WTC11 (cell line): ENCODE data around the gene C3orf22.
A peak's percentile ranks its signal among the peaks of the same experiment; 100 is the strongest.

ENCODE experiments used
- ATF2 ChIP-seq: sonication (generic); formaldehyde crosslinking; IDR thresholded peaks from 2 replicates; pipeline ENCODE4 v1.8.1; 2022; ENCODE audit warnings: low read depth, missing genetic modification reagents, borderline replicate concordance
- CBFB ChIP-seq: sonication (generic); formaldehyde crosslinking; IDR thresholded peaks from 2 replicates; pipeline ENCODE4 v1.8.1; 2022; ENCODE audit warnings: mild to moderate bottlenecking, low read depth, missing genetic modification reagents
- FOXP4 ChIP-seq: sonication (generic); formaldehyde crosslinking; IDR thresholded peaks from 2 replicates; pipeline ENCODE4 v1.8.0; 2022; ENCODE audit warnings: mild to moderate bottlenecking, missing genetic modification reagents
- MXD4 ChIP-seq: fragments of 250-450 bp; sonication (Bioruptor Pico); IDR thresholded peaks from 2 replicates; pipeline ENCODE4 v1.8.0; 2021; ENCODE audit warnings: mild to moderate bottlenecking, moderate library complexity, borderline replicate concordance
- NFE2L1 ChIP-seq: sonication (generic); formaldehyde crosslinking; IDR thresholded peaks from 2 replicates; pipeline ENCODE4 v1.8.1; 2023; ENCODE audit warnings: missing genetic modification reagents
- ZNF232 ChIP-seq: sonication (generic); formaldehyde crosslinking; IDR thresholded peaks from 2 replicates; pipeline ENCODE4 v1.8.0; 2022; ENCODE audit warnings: mild to moderate bottlenecking, missing genetic modification reagents
- TF ChIP-seq, protein P1 (sequence below): fragments of 200-600 bp; IDR thresholded peaks from 2 replicates; pipeline ENCODE4 v1.8.0; 2022; ENCODE audit warnings: antibody characterized with exemption
- TF ChIP-seq, protein P2 (sequence below): sonication (generic); formaldehyde crosslinking; IDR thresholded peaks from 2 replicates; pipeline ENCODE4 v1.8.1; 2023; ENCODE audit warnings: mild to moderate bottlenecking, missing genetic modification reagents, moderate library complexity

DNA sequence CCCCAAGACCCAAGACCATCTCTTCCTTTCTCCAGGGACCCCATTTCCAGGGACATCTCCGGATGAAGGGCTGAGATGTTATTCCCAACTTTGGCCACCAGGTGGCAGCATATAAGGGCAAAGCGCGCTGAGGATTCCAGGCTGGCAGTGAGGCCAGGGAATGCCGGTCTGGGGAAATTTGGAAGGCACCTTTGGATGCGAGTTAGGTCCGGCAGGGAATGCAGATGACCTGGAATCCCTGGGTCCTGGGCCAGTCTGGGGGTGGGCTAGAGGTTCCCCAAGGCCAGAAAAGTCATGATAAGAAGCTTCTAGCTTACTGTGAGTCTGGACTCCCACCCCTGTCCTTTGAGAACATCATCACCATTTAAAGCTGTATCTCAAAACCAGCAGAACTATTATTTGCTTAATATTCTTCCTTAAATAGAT lies 36.4 kb downstream of the C3orf22 start:
- no peak for TF ChIP-seq FOXP4 (CRISPR knock-in tag)
- TF ChIP-seq, protein P1, sequence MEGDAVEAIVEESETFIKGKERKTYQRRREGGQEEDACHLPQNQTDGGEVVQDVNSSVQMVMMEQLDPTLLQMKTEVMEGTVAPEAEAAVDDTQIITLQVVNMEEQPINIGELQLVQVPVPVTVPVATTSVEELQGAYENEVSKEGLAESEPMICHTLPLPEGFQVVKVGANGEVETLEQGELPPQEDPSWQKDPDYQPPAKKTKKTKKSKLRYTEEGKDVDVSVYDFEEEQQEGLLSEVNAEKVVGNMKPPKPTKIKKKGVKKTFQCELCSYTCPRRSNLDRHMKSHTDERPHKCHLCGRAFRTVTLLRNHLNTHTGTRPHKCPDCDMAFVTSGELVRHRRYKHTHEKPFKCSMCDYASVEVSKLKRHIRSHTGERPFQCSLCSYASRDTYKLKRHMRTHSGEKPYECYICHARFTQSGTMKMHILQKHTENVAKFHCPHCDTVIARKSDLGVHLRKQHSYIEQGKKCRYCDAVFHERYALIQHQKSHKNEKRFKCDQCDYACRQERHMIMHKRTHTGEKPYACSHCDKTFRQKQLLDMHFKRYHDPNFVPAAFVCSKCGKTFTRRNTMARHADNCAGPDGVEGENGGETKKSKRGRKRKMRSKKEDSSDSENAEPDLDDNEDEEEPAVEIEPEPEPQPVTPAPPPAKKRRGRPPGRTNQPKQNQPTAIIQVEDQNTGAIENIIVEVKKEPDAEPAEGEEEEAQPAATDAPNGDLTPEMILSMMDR, result peak; percentile 98
- no peak for TF ChIP-seq CBFB
- TF ChIP-seq ATF2 (CRISPR knock-in tag), result no peak
- TF ChIP-seq MXD4, result no peak
- no peak for TF ChIP-seq NFE2L1 (CRISPR knock-in tag)
- TF ChIP-seq, protein P2, sequence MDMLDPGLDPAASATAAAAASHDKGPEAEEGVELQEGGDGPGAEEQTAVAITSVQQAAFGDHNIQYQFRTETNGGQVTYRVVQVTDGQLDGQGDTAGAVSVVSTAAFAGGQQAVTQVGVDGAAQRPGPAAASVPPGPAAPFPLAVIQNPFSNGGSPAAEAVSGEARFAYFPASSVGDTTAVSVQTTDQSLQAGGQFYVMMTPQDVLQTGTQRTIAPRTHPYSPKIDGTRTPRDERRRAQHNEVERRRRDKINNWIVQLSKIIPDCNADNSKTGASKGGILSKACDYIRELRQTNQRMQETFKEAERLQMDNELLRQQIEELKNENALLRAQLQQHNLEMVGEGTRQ, result no peak
- TF ChIP-seq ZNF232 (CRISPR knock-in tag), result no peak
